PFSK-1 (cell line): ENCODE results near the gene CGB2.

Experiments
- FOXP2 ChIP-seq: optimal IDR thresholded peaks from 2 replicates; pipeline ENCODE3; 2011; ENCODE audit warnings: borderline replicate concordance, control low read depth, inconsistent platforms; ENCODE audit not compliant: insufficient read depth; ENCODE audit errors: extremely low read length, extremely low read depth
- POLR2AphosphoS5 ChIP-seq: IDR thresholded peaks from 2 replicates; pipeline ENCODE4 v1.6.1; 2012; ENCODE audit warnings: low read depth, mild to moderate bottlenecking, control low read depth, low read length, moderate library complexity
- SIN3A ChIP-seq: IDR thresholded peaks from 2 replicates; pipeline ENCODE4 v1.6.1; 2012; ENCODE audit warnings: mild to moderate bottlenecking, low read length, moderate library complexity, borderline replicate concordance; ENCODE audit not compliant: insufficient read depth
- TAF1 ChIP-seq: IDR thresholded peaks from 2 replicates; pipeline ENCODE4 v1.6.1; 2012; ENCODE audit warnings: low read length, control low read depth, borderline replicate concordance; ENCODE audit not compliant: insufficient read depth
- TF ChIP-seq, protein P1 (sequence below), 2 experiments: IDR thresholded peaks; 2 replicates each; pipeline versions ENCODE4 v1.6.1 to v1.8.0; 2011 to 2012; ENCODE audit warnings: low read depth in 2 of 2, low read length in 2 of 2, control low read depth in 1 of 2, inconsistent platforms in 1 of 2, mild to moderate bottlenecking in 1 of 2, moderate library complexity in 1 of 2; ENCODE audit not compliant: insufficient read depth in 1 of 2

The CGB2 gene

DNA sequence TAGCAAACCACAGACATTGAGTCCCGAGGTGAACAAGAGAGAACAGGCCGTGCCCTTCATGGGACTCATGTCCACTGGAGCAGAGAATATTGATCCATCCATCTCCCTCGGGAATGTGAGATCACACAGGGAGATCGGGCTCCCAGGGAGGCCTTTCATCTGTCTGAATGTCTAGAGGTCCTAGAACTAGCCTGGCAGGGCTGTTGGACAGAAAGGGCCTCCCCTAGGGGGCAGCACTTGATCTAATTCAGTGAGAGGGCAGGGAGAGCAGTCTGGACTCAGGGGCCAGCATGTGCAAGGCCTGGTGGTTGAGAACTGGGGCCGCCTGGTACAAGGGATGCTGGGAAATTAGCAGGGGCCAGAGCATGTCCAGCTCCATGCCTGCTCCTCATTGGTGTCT is 33.7 kb upstream of the CGB2 start:
- TF ChIP-seq SIN3A: no peak
- TF ChIP-seq, protein P1, sequence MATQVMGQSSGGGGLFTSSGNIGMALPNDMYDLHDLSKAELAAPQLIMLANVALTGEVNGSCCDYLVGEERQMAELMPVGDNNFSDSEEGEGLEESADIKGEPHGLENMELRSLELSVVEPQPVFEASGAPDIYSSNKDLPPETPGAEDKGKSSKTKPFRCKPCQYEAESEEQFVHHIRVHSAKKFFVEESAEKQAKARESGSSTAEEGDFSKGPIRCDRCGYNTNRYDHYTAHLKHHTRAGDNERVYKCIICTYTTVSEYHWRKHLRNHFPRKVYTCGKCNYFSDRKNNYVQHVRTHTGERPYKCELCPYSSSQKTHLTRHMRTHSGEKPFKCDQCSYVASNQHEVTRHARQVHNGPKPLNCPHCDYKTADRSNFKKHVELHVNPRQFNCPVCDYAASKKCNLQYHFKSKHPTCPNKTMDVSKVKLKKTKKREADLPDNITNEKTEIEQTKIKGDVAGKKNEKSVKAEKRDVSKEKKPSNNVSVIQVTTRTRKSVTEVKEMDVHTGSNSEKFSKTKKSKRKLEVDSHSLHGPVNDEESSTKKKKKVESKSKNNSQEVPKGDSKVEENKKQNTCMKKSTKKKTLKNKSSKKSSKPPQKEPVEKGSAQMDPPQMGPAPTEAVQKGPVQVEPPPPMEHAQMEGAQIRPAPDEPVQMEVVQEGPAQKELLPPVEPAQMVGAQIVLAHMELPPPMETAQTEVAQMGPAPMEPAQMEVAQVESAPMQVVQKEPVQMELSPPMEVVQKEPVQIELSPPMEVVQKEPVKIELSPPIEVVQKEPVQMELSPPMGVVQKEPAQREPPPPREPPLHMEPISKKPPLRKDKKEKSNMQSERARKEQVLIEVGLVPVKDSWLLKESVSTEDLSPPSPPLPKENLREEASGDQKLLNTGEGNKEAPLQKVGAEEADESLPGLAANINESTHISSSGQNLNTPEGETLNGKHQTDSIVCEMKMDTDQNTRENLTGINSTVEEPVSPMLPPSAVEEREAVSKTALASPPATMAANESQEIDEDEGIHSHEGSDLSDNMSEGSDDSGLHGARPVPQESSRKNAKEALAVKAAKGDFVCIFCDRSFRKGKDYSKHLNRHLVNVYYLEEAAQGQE (IDR thresholded peaks at IDR 0.05; ENCODE audit: insufficient read depth in 1 of 2, low read depth in 2 of 2, low read length in 2 of 2): no peak

DNA sequence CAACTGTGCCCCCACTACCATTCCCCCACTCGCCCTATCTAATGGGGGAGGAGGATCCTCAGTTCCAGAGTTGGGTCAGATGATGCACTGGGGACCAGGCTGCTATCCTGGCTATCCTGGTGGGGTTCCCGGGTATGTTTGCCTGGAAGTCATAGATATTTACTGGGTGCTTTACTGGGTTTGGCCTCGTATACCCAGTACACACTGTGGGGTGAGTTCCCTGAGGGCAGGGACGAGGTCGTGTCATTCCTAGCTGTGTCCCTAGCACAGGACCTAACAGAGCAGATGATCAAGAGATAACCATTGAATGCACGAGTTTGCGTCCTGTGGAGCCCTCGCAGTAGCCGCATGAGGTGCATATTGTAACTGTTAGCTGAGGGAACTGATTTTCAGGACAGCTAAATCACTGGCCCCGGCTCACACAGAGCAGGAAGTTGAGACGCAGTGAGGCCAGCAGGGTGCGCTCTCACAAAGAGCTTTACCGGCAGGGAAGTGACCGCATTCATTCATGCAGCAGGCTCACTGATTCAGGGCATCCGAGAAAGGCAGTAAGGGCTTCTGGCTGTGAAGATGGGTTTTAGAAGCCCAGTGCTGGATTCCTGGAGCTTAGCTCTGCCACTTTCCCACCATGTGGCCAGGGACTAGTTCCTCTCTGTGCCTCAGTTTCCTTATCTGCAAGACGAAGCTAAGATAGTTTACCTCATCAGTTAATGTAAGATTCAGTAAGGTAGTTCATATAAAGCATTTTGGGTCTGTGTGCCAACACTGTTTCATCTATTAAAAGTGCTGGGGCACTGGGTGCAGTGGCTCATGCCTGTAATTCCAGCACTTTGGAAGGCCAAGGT is 32.0 kb upstream of the CGB2 start:
- TF ChIP-seq TAF1: no peak
- no peak for TF ChIP-seq POLR2AphosphoS5
- TF ChIP-seq FOXP2: peak; percentile 50
- TF ChIP-seq, protein P1 (IDR thresholded peaks at IDR 0.05; ENCODE audit: insufficient read depth in 1 of 2, low read depth in 2 of 2, low read length in 2 of 2): no peak

DNA sequence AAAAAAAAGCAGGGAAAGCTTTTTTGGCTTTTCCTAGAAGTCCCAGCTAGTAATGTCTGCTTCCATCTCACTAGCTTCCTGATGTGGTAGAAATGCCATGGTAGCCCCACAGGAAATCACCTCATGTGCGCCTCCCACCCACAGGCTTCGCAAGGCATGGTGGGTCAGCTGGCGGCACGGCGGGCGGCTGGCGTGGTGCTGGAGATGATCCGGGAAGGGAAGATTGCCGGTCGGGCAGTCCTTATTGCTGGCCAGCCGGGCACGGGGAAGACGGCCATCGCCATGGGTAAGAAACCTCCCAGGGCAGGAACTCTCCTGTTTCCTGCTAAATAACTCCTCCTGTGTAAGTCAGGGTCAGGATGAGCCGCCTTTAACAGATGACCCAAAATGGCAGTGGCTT is 27.6 kb upstream of the CGB2 start:
- TF ChIP-seq POLR2AphosphoS5 (no peak), SIN3A (no peak), TAF1 (no peak), FOXP2 (no peak)
- TF ChIP-seq, protein P1 (IDR thresholded peaks at IDR 0.05; ENCODE audit: insufficient read depth in 1 of 2, low read depth in 2 of 2, low read length in 2 of 2): no peak

DNA sequence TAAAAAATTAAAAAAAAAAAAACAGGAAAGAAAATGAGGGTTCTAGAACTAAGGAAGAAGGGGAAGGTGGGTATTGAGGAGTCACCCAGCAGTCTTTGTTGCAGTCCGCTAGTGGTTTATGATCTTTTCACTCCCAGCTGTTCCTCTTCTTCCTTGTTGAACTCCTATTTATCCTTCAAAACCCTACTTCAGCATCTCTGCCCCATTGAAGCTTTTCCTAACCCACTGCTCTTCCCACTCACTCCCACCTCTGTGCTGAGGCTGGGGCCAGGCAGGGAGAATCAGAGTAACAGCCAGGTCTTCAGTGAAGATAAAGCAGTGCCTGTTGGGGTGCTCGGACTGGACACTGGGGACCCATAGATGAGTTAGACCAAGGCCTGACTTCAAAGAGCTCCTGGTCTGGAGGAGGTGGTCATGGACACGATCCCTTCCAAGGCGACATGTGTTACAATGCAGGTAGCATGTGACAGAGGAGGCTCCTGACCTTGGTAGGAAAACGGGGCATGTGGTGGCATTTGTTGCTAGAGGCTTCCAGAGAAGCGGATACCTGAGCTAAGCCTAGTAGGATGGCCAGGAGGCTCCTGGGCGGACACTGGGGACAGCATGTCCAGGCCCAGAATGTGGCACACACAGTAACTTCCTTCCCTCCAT is 26.6 kb upstream of the CGB2 start:
- TF ChIP-seq, protein P1 (IDR thresholded peaks at IDR 0.05; ENCODE audit: insufficient read depth in 1 of 2, low read depth in 2 of 2, low read length in 2 of 2): no peak
- TF ChIP-seq POLR2AphosphoS5 (no peak), FOXP2 (no peak), SIN3A (no peak), TAF1 (no peak)

DNA sequence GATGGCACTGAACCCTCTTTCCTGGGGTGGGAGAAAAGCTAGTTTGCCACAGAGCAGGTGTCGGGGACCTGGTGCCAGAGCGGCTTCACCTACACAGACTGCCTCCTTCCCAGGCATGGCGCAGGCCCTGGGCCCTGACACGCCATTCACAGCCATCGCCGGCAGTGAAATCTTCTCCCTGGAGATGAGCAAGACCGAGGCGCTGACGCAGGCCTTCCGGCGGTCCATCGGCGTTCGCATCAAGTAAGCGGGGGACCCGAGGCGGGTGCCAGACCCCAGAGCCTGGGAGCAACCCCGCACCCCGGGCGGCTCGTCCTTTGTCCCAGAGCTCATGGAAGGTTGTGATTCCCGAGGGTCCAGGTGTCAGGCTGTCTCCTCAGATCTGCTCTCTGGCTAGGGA is 24.8 kb upstream of the CGB2 start:
- TF ChIP-seq FOXP2 (no peak), POLR2AphosphoS5 (no peak), TAF1 (no peak), SIN3A (no peak)
- TF ChIP-seq, protein P1 (IDR thresholded peaks at IDR 0.05; ENCODE audit: insufficient read depth in 1 of 2, low read depth in 2 of 2, low read length in 2 of 2): no peak
